Measurements from ENCODE around the gene RPS3. TPM values are rescaled to one million over a fixed set of nuclear protein-coding genes. Genes with fewer than 3 reads are reported as not detected.
A peak's percentile ranks its signal among the peaks of the same experiment; 100 is the strongest.

The RPS3 gene
- total and polyA plus RNA-seq, 4 donors = 552 to 1,871 (median 1,206) TPM

DNA sequence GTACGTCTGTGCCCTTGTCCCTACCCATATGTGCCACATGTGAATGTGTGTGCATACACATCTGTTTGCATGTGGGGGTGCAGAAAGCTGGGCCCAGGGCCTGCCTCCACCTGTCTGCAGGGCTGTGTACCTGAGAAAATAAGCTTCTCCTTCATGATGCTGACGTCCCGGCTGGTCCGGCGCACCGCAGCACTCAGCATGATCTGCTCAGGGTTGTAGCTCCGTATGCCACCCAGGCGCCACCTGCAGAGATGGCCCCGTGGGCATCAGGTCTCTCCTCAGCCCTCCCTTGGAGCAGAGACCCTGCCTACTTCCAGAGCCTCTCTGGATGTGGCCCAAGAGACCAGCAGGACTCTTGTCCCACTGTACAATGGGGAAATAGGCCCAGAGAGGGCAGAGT is 37.5 kb downstream of the RPS3 start:
- no peaks in the 10 kb centered on the region for H3K9me3 ChIP-seq (ENCODE audit: control insufficient read depth, insufficient read depth, low read length)
- WGBS (ENCODE audit: insufficient coverage) = 92% methylated on average over 9 of the region's 9 CpGs

DNA sequence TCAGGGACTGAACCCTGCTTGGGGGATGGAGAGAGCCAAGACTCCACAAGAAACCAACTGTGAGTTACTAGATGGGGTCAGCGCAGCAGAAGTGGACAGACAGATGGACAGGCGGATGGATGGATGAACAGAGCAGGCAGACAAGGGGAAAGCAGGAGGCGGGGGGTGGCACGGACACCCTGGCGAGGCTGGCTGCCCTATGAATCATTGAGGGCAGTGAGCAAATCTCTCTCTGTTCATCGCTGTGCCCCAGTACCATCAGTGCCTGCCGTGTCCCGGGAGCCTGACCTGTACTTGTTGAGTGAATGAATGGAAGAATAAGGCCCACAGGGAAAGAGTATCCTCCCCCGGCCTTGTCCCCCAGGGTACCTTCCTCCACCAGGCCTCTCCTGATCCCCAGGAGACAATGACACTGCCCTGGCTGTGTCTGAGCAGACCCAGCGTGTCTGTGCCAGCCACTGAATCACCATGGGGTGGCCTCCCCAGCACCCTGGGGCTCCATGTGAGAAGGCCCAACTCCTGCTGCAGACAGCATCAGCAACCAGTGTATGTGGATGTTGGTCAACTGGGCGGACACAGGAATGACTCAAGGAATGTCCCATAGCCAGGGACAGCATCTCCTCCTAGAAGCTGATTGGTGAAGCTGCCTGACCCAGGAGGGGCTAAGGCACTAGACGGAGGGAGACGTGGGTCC is 38.8 kb downstream of the RPS3 start:
- WGBS (ENCODE audit: insufficient coverage) = 86% methylated on average over 11 of the region's 13 CpGs

More for the DNA sequence above, 37.5 kb downstream of the RPS3 start:
- no peak overlapping the region for H3K27ac ChIP-seq (ENCODE audit: low read depth, low read length)
- peaks cover 52% of the 10 kb centered on the region for H3K36me3 ChIP-seq (ENCODE audit: control insufficient read depth, insufficient read depth, low read length)
- peaks cover 21% of the 10 kb centered on the region for H3K4me1 ChIP-seq (ENCODE audit: control insufficient read depth, insufficient read depth, low read length)
- peaks cover 13% of the 10 kb centered on the region for H3K27me3 ChIP-seq (ENCODE audit: control insufficient read depth, insufficient read depth, low read length)
- DNase-seq (ENCODE audit: low read depth in 4 of 6, low spot score in 6 of 6) = no peak
- no peak overlapping the region for H3K4me3 ChIP-seq (ENCODE audit: low read depth, low read length)

DNA sequence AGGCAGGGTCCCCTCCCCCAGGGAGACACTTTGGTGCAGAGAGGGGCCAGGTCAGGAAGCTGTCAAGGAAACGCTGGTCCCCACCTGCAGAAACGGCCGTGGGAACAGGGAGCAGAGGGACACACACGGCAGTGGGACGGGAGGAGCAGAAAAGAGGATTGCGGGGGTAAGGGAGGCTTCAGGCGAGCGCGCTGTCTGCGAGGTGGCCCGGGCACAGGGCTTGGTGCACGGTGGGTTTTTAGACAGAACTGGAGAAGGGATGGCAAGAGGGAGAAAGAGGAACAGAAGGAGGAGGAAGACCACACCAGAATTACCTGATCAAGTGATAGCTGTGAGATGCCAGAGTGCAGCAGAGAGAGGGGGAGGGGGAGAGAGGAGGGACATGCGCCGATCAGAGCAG is 39.7 kb downstream of the RPS3 start:
- Histone ChIP-seq H3K27ac (ENCODE audit: low read depth, low read length) (no peak overlapping the region), H3K4me1 (ENCODE audit: control insufficient read depth, insufficient read depth, low read length) (peaks cover 1% of the 10 kb centered on the region), H3K27me3 (ENCODE audit: control insufficient read depth, insufficient read depth, low read length) (no peaks in the 10 kb centered on the region), H3K4me3 (ENCODE audit: low read depth, low read length) (no peak overlapping the region), H3K36me3 (ENCODE audit: control insufficient read depth, insufficient read depth, low read length) (peaks cover 62% of the 10 kb centered on the region), H3K9me3 (ENCODE audit: control insufficient read depth, insufficient read depth, low read length) (no peaks in the 10 kb centered on the region)
- no peak for DNase-seq (ENCODE audit: low read depth in 4 of 6, low spot score in 6 of 6)
- WGBS (ENCODE audit: insufficient coverage) = 61% methylated on average over 13 of the region's 14 CpGs

More for the DNA sequence above, 38.8 kb downstream of the RPS3 start:
- Histone ChIP-seq H3K9me3 (ENCODE audit: control insufficient read depth, insufficient read depth, low read length) (no peaks in the 10 kb centered on the region), H3K4me3 (ENCODE audit: low read depth, low read length) (no peak overlapping the region), H3K36me3 (ENCODE audit: control insufficient read depth, insufficient read depth, low read length) (peaks cover 61% of the 10 kb centered on the region), H3K4me1 (ENCODE audit: control insufficient read depth, insufficient read depth, low read length) (peaks cover 9% of the 10 kb centered on the region), H3K27ac (ENCODE audit: low read depth, low read length) (no peak overlapping the region), H3K27me3 (ENCODE audit: control insufficient read depth, insufficient read depth, low read length) (no peaks in the 10 kb centered on the region)
- DNase-seq (ENCODE audit: low read depth in 4 of 6, low spot score in 6 of 6) = no peak

DNA sequence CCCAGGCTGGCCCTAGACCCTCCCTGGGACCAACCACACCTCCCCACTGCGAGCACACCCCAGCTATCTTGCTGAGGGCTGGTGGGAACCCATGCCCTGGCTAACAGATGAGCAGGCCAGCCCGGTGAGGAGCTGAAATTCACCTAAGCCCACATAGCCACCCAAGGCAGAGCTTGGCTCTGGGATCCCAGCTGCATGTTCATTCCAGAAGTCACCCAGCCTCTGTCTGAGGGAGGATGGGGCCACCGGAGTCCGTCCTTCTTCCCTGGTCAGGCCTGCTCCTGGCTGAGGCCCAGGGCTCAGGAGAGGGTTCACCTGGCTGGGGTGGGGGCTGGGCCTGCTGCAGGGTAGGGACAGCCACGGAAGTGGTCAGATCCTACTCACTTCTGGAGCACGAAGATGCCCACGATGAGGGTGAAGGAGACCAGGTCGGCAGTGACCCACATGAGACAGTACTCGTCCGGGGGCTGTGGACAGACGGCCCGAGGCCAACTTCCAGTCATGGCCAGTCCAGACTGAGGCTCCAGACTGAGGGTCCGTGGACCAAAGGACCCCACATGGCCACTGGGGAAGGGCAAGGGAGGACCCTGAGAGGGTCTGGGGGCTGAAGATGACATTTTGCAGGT is 40.3 kb downstream of the RPS3 start:
- Histone ChIP-seq H3K27me3 (ENCODE audit: control insufficient read depth, insufficient read depth, low read length) (no peaks in the 10 kb centered on the region), H3K4me1 (ENCODE audit: control insufficient read depth, insufficient read depth, low read length) (no peaks in the 10 kb centered on the region), H3K4me3 (ENCODE audit: low read depth, low read length) (no peak overlapping the region), H3K27ac (ENCODE audit: low read depth, low read length) (no peak overlapping the region), H3K9me3 (ENCODE audit: control insufficient read depth, insufficient read depth, low read length) (no peaks in the 10 kb centered on the region), H3K36me3 (ENCODE audit: control insufficient read depth, insufficient read depth, low read length) (peaks cover 59% of the 10 kb centered on the region)
- WGBS (ENCODE audit: insufficient coverage) = 87% methylated on average over 13 of the region's 13 CpGs
- DNase-seq (ENCODE audit: low read depth in 4 of 6, low spot score in 6 of 6) = no peak

DNA sequence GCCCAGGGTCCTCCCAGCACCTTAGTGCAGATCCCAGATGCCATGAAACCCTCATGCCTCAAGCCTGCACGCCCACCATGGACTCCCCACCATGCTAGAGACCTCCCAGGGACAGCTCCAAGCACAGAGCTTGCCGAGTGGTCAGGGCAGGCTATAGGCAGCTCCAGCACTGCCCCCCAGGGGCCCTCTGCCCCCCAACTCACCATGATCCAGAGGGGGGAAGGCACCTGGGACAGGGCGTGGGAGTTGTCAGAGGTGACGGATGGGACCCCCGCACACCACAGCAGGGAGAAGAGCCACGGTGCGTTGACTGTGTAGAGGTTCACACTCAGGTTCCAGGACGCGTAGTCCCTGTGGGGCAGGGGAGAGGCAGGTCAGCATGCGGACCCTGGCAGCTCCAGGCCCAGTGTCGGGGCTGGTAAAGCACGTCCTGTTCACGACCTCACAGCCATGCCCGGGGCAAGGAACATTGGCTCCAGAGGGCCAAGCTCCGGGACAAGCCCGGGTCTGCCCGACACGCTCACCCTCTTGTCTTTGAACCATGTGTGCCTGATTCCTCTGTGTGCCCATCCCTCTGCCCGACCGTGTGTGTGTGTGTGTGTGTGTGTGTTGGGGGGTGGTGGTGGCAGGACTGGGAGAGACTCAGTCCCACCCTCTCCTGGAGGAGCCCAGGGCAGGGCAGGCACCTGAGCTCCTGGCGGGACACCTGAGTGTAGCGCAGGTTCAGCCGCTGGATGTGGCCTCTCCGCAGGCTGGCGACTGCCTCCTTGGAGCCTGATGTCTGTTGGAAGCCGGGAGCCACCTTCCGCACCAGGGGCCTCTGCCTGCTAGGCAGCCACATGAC is 41.9 kb downstream of the RPS3 start:
- DNase-seq (ENCODE audit: low read depth in 4 of 6, low spot score in 6 of 6) = no peak
- Histone ChIP-seq H3K4me1 (ENCODE audit: control insufficient read depth, insufficient read depth, low read length) (peaks cover 4% of the 10 kb centered on the region), H3K9me3 (ENCODE audit: control insufficient read depth, insufficient read depth, low read length) (no peaks in the 10 kb centered on the region), H3K36me3 (ENCODE audit: control insufficient read depth, insufficient read depth, low read length) (peaks cover 44% of the 10 kb centered on the region), H3K27me3 (ENCODE audit: control insufficient read depth, insufficient read depth, low read length) (no peaks in the 10 kb centered on the region), H3K4me3 (ENCODE audit: low read depth, low read length) (no peak overlapping the region), H3K27ac (ENCODE audit: low read depth, low read length) (no peak overlapping the region)
- 77% methylated on average over 21 of the region's 27 CpGs for WGBS (ENCODE audit: insufficient coverage)

DNA sequence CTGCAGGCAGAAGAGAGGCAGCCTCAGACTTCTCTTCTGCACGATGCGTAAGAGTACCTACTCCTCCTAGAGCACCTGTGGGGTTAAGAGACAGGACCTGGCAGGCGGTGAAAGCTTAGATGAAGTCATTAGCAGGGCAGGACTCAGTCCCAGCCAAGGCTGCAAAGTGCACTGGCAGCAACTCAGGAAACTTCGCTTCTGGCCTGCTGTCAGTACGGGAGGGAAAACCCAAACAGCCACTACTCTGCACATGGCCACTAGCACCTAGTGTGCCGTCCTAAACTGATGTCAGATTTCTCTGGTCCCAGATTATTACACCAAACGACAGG is 42.5 kb downstream of the RPS3 start:
- peaks cover 38% of the 10 kb centered on the region for H3K36me3 ChIP-seq (ENCODE audit: control insufficient read depth, insufficient read depth, low read length)
- WGBS (ENCODE audit: insufficient coverage) = 67% methylated on average over 7 of the region's 7 CpGs
- no peak overlapping the region for H3K27ac ChIP-seq (ENCODE audit: low read depth, low read length)
- H3K27me3 ChIP-seq (ENCODE audit: control insufficient read depth, insufficient read depth, low read length) = no peaks in the 10 kb centered on the region
- peaks cover 4% of the 10 kb centered on the region for H3K4me1 ChIP-seq (ENCODE audit: control insufficient read depth, insufficient read depth, low read length)
- H3K4me3 ChIP-seq (ENCODE audit: low read depth, low read length) = no peak overlapping the region
- no peak for DNase-seq (ENCODE audit: low read depth in 4 of 6, low spot score in 6 of 6)
- H3K9me3 ChIP-seq (ENCODE audit: control insufficient read depth, insufficient read depth, low read length) = no peaks in the 10 kb centered on the region

DNA sequence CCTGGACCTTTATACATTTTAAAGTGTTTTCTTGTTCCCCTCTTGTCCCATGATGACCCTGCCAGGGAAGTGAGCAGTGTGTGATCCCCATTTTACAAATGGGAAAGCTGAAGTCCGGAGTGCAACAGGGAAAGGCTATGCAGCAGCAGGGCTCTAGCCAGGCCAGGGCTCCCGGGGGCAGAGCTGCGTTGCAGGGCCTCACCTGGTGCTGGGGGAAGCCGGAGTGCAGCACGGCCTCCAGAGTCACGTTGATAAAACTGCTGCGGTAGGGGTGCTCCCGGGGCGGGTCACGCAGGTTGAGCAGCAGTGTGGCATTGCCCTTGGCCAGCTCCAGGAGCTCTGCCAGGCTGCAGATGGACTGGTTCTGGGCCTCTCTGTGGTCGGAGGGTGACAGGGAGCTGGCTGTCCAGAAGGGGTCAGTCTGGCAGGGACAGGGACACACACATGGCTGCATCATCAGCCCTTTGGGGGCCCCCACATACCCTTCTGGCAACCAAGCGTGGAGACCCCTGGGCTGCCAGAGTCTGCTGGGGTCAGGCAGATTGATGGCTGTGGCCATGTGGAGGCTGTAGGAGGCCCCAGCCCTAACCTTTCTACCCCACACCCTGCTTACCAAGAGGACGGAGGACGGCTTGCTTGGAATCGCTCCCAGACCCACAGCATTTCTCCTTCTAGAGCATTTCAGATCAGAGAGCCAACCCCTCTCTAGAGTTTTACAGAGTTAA is 43.0 kb downstream of the RPS3 start:
- H3K27me3 ChIP-seq (ENCODE audit: control insufficient read depth, insufficient read depth, low read length) = no peaks in the 10 kb centered on the region
- H3K9me3 ChIP-seq (ENCODE audit: control insufficient read depth, insufficient read depth, low read length) = no peaks in the 10 kb centered on the region
- no peak overlapping the region for H3K4me3 ChIP-seq (ENCODE audit: low read depth, low read length)
- H3K4me1 ChIP-seq (ENCODE audit: control insufficient read depth, insufficient read depth, low read length) = peaks cover 4% of the 10 kb centered on the region
- WGBS (ENCODE audit: insufficient coverage) = 69% methylated on average over 14 of the region's 15 CpGs
- peaks cover 35% of the 10 kb centered on the region for H3K36me3 ChIP-seq (ENCODE audit: control insufficient read depth, insufficient read depth, low read length)
- no peak overlapping the region for H3K27ac ChIP-seq (ENCODE audit: low read depth, low read length)
- no peak for DNase-seq (ENCODE audit: low read depth in 4 of 6, low spot score in 6 of 6)

DNA sequence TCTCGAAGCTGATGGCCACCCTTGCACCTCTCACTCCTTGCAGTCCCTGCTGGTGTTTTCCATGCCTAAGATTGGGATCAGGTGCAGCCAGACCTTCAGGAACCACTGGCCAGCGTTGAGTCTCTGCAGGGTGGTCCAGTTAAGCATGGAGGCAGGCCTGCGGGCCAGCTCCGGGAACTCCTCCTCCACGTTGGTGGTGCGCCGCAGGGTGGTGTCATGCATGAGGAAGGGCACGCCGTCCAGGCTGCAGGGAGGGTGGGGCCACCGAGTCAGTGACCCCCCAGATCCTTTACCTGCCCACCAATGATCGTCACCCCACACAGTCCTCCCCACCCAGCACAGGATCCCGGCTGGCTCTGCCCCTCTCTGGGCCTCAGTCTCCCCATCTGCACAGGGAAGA is 43.7 kb downstream of the RPS3 start:
- no peak overlapping the region for H3K4me3 ChIP-seq (ENCODE audit: low read depth, low read length)
- H3K9me3 ChIP-seq (ENCODE audit: control insufficient read depth, insufficient read depth, low read length) = no peaks in the 10 kb centered on the region
- H3K4me1 ChIP-seq (ENCODE audit: control insufficient read depth, insufficient read depth, low read length) = peaks cover 4% of the 10 kb centered on the region
- H3K27me3 ChIP-seq (ENCODE audit: control insufficient read depth, insufficient read depth, low read length) = no peaks in the 10 kb centered on the region
- H3K27ac ChIP-seq (ENCODE audit: low read depth, low read length) = no peak overlapping the region
- peaks cover 35% of the 10 kb centered on the region for H3K36me3 ChIP-seq (ENCODE audit: control insufficient read depth, insufficient read depth, low read length)
- 70% methylated on average over 7 of the region's 12 CpGs for WGBS (ENCODE audit: insufficient coverage)
- no peak for DNase-seq (ENCODE audit: low read depth in 4 of 6, low spot score in 6 of 6)

DNA sequence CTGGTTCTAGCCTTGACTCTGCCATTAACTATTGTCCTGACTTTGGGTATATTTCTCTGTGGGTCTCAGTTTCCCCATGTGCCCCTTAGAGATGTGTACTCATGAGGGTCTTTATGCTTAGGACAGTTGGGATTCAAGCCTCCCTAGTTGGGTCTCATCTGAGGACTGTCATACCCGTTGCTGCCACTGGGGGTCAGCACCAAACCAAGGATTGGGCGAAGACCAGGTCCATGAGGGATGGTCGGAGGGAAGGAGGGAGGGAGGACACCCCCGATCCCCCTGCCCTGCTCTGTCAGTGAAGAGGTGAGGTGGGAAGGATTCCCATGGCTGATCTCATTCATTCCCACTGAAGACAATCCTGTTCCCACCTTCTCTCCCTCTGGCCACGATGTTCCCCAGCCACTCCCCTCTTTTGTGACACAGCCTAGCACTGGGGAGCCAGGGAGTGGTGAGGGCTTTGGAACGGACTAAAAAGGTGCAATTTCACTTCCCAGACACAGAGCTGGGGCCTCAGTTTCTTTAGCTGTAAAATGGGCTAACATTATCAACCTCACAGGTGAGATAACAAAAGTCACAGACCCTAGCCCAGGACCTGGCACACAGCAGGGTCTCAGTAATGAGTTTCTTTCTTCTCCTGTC is 46.1 kb downstream of the RPS3 start:
- H3K27me3 ChIP-seq (ENCODE audit: control insufficient read depth, insufficient read depth, low read length) = peaks cover 2% of the 10 kb centered on the region
- 0% methylated on average over 2 of the region's 6 CpGs for WGBS (ENCODE audit: insufficient coverage)
- peak in 3 of 6 donors; percentile 63 to 92 (median 89) for DNase-seq (ENCODE audit: low read depth in 4 of 6, low spot score in 6 of 6)
- no peak overlapping the region for H3K4me3 ChIP-seq (ENCODE audit: low read depth, low read length)
- no peaks in the 10 kb centered on the region for H3K9me3 ChIP-seq (ENCODE audit: control insufficient read depth, insufficient read depth, low read length)
- peaks cover 4% of the 10 kb centered on the region for H3K4me1 ChIP-seq (ENCODE audit: control insufficient read depth, insufficient read depth, low read length)
- H3K36me3 ChIP-seq (ENCODE audit: control insufficient read depth, insufficient read depth, low read length) = peaks cover 30% of the 10 kb centered on the region
- no peak overlapping the region for H3K27ac ChIP-seq (ENCODE audit: low read depth, low read length)

All from spinal cord (tissue), 10 donors.